B cell (primary cell): ENCODE data around the gene CACNB2. TPM values are rescaled to one million over a fixed set of nuclear protein-coding genes. Genes with fewer than 3 reads are reported as not detected.

Experiments
- ATAC-seq: fragments of 200-7000 bp; cut with Tn5 transposase; one replicate; pipeline ENCODE4 v1.10.0; 2021; ENCODE audit warnings: low read depth, mild to moderate bottlenecking, moderate number of reproducible peaks, moderate library complexity
- CTCF ChIA-PET: fragments of 350-600 bp; sonication (Branson Sonifier 250); formaldehyde crosslinking; loops from one replicate; lab custom pipeline; 2021; ENCODE audit warnings: antibody characterized with exemption, inconsistent platforms; lab: Charles Lee
- POLR2A ChIA-PET: fragments of 350-600 bp; sonication (Branson Sonifier 250); formaldehyde crosslinking; loops from one replicate; lab custom pipeline; 2021; ENCODE audit warnings: antibody characterized with exemption; lab: Charles Lee
- DNase-seq: peaks from one replicate; pipeline ENCODE4 v3.0.0; 2013
- H2AFZ ChIP-seq: 2 replicates; pipeline ENCODE4 v1.6.1; 2012; ENCODE audit warnings: mild to moderate bottlenecking, low read depth, low read length; ENCODE audit not compliant: insufficient read depth, poor library complexity, severe bottlenecking
- H3K27ac ChIP-seq, 2 donors: 1 replicate in 1 of 2; 2 replicates in 1 of 2; pipeline ENCODE4 v1.5.1; 2012 to 2013; ENCODE audit warnings: low read length in 2 of 2, mild to moderate bottlenecking in 2 of 2, moderate library complexity in 1 of 2
- H3K27me3 ChIP-seq, 4 experiments: fragments of 200-600 bp in 1 of 4; sonication (generic) in 1 of 4; replicated peaks in 1 of 4; 1 replicate in 2 of 4; 2 replicates in 2 of 4; pipeline versions ENCODE4 v1.6.1 to v1.7.0; 2013 to 2016; ENCODE audit warnings: low read length in 3 of 4, mild to moderate bottlenecking in 2 of 4, mixed read lengths in 1 of 4, moderate library complexity in 1 of 4; ENCODE audit not compliant: insufficient read depth in 4 of 4, control insufficient read depth in 3 of 4; ENCODE audit errors: control extremely low read depth in 1 of 4
- H3K36me3 ChIP-seq, 2 experiments: replicated peaks in 1 of 2; 1 replicate in 1 of 2; 2 replicates in 1 of 2; pipeline versions ENCODE4 v1.6.1 to v1.7.1; 2013; ENCODE audit warnings: low read length in 1 of 2; ENCODE audit not compliant: insufficient read depth in 2 of 2, control insufficient read depth in 1 of 2; ENCODE audit errors: control extremely low read depth in 1 of 2, extremely low read depth in 1 of 2
- H3K4me1 ChIP-seq, 2 donors: fragments of 200-600 bp in 1 of 2; sonication (generic) in 1 of 2; 1 replicate in 1 of 2; 2 replicates in 1 of 2; pipeline versions ENCODE4 v1.5.1 to v1.6.1; 2013 to 2017; ENCODE audit warnings: low read length in 2 of 2; ENCODE audit not compliant: control insufficient read depth in 2 of 2, insufficient read depth in 2 of 2
- H3K4me2 ChIP-seq: replicated peaks from 2 replicates; pipeline ENCODE3; 2012; ENCODE audit warnings: mild to moderate bottlenecking, low read depth, low read length; ENCODE audit not compliant: poor library complexity, severe bottlenecking
- H3K4me3 ChIP-seq, 5 experiments: fragments of 200-600 bp in 1 of 5; sonication (generic) in 1 of 5; 1 replicate in 3 of 5; 2 replicates in 2 of 5; pipeline versions ENCODE4 v1.5.1 to v1.7.0; 2011 to 2016; ENCODE audit warnings: low read length in 4 of 5, mild to moderate bottlenecking in 4 of 5, low read depth in 2 of 5, control low read depth in 1 of 5, moderate library complexity in 1 of 5; ENCODE audit not compliant: insufficient read depth in 1 of 5; ENCODE audit errors: control extremely low read depth in 1 of 5, extremely low read depth in 1 of 5
- H3K79me2 ChIP-seq: fragments of 200-600 bp; sonication (generic); one replicate; pipeline ENCODE4 v1.6.0; 2016; ENCODE audit warnings: low read length; ENCODE audit not compliant: control insufficient read depth, insufficient read depth
- H3K9ac ChIP-seq: fragments of 200-600 bp; sonication (generic); 2 replicates; pipeline ENCODE4 v1.6.1; 2017; ENCODE audit warnings: mild to moderate bottlenecking, low read length, moderate library complexity
- H3K9me3 ChIP-seq, 3 donors: one replicate each; pipeline versions ENCODE4 v1.6.1 to v1.7.1; 2013; ENCODE audit warnings: low read length in 2 of 3; ENCODE audit not compliant: control insufficient read depth in 2 of 3, insufficient read depth in 1 of 3; ENCODE audit errors: control extremely low read depth in 1 of 3
- H4K20me1 ChIP-seq: 2 replicates; pipeline ENCODE4 v1.6.0; 2012; ENCODE audit warnings: mild to moderate bottlenecking, low read length; ENCODE audit not compliant: insufficient read depth, control insufficient read depth, poor library complexity, severe bottlenecking
- H3K27ac Mint-ChIP-seq: one replicate; pipeline ENCODE4 v1.8.0; 2021; ENCODE audit warnings: mixed read lengths
- H3K27me3 Mint-ChIP-seq: one replicate; pipeline ENCODE4 v1.8.0; 2021; ENCODE audit warnings: mixed read lengths
- H3K4me1 Mint-ChIP-seq: one replicate; pipeline ENCODE4 v1.8.0; 2021; ENCODE audit warnings: mixed read lengths
- H3K4me3 Mint-ChIP-seq: one replicate; pipeline ENCODE4 v1.8.0; 2021; ENCODE audit warnings: mixed read lengths
- H3K9me3 Mint-ChIP-seq: one replicate; pipeline ENCODE4 v1.8.0; 2022; ENCODE audit warnings: mixed read lengths; ENCODE audit not compliant: insufficient read depth
- EZH2 ChIP-seq: IDR thresholded peaks from 2 replicates; pipeline ENCODE4 v1.6.1; 2012; ENCODE audit warnings: borderline replicate concordance, low read depth, mild to moderate bottlenecking, moderate library complexity, low read length; ENCODE audit not compliant: insufficient read depth, poor library complexity, severe bottlenecking
- WGBS: methylation state at CpG from one replicate; pipeline ENCODE4 v1.1.5; 2013; ENCODE audit warnings: missing lambda C conversion rate; ENCODE audit not compliant: insufficient coverage; 5-methylcytosine and 5-hydroxymethylcytosine counted together
- intact Hi-C: fragments of 100-400 bp; cut with micrococcal nuclease; formaldehyde crosslinking; loops from one replicate; pipeline ENCODE4 v1.10.0; 2022
- polyA plus RNA-seq: library from polyadenylated mRNA; depleted of rRNA; stranded (reverse); fragments of >200 nt; gene quantifications from 2 replicates; pipeline ENCODE4 v1.2.3, GENCODE V29; 2012
- total RNA-seq, 2 donors: library from RNA; stranded (reverse); fragments of 120-200 nt in 1 of 2; gene quantifications; 1 replicate in 1 of 2; 2 replicates in 1 of 2; pipeline versions ENCODE4 v1.2.3 to v1.2.4, GENCODE V29; 2013 to 2022
- TF ChIP-seq, protein P1 (sequence below): fragments of 200-600 bp; IDR thresholded peaks from one replicate; pipeline ENCODE4 v1.8.0; 2022; ENCODE audit warnings: antibody characterized with exemption, mild to moderate bottlenecking

Gene CACNB2
- total and polyA plus RNA-seq, 2 donors (not counting 1 experiment from before 2014, with no cell fraction given) = not detected

DNA sequence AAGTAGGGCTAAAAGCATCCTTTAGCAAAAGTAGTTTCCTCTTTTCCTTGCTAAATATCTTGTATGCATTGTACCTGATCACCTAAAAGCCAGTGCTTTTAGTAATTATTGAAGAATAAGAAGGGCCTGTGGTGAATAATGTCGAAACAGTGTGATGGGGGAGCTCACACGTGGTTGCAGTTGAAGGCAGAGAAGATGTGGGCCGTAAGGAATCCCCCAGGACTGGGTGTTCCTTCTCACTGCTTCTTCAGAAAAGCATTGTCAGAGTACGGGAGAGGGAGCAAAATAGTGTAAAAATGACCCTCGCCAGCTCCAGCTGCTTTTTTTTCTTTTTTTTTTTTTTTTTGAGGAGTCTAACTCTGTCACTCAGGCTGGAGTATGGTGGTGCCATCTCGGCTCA lies 310.1 kb downstream of the CACNB2 start:
- no peaks in the 10 kb centered on the region for H4K20me1 ChIP-seq
- ATAC-seq = no peak
- TF ChIP-seq EZH2 = no peak
- TF ChIP-seq, protein P1, sequence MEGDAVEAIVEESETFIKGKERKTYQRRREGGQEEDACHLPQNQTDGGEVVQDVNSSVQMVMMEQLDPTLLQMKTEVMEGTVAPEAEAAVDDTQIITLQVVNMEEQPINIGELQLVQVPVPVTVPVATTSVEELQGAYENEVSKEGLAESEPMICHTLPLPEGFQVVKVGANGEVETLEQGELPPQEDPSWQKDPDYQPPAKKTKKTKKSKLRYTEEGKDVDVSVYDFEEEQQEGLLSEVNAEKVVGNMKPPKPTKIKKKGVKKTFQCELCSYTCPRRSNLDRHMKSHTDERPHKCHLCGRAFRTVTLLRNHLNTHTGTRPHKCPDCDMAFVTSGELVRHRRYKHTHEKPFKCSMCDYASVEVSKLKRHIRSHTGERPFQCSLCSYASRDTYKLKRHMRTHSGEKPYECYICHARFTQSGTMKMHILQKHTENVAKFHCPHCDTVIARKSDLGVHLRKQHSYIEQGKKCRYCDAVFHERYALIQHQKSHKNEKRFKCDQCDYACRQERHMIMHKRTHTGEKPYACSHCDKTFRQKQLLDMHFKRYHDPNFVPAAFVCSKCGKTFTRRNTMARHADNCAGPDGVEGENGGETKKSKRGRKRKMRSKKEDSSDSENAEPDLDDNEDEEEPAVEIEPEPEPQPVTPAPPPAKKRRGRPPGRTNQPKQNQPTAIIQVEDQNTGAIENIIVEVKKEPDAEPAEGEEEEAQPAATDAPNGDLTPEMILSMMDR = no peak
- CTCF ChIA-PET = no interaction called here
- H3K36me3 ChIP-seq = no peaks in the 10 kb centered on the region
- peaks cover 5% of the 10 kb centered on the region for H3K4me1 Mint-ChIP-seq
- no peak overlapping the region for H3K27ac Mint-ChIP-seq
- no peak for DNase-seq
- no peak overlapping the region for H3K27ac ChIP-seq
- H3K79me2 ChIP-seq = no peaks in the 10 kb centered on the region
- no peaks in the 10 kb centered on the region for H3K9me3 Mint-ChIP-seq
- no peak overlapping the region for H3K9ac ChIP-seq
- H2AFZ ChIP-seq = peak overlapping the region; percentile 5
- peaks cover 0 to 3% (median 0%) of the 10 kb centered on the region in 3 donors for H3K9me3 ChIP-seq
- no peaks in the 10 kb centered on the region for H3K4me1 ChIP-seq
- no peaks in the 10 kb centered on the region for H3K27me3 Mint-ChIP-seq
- POLR2A ChIA-PET = no interaction called here
- 44% methylated on average over 2 of the region's 6 CpGs for WGBS
- no peak overlapping the region for H3K4me2 ChIP-seq
- intact Hi-C loops = no loop called here
- no peak overlapping the region for H3K4me3 ChIP-seq
- H3K27me3 ChIP-seq = no peaks in the 10 kb centered on the region
- H3K4me3 Mint-ChIP-seq = no peak overlapping the region

DNA sequence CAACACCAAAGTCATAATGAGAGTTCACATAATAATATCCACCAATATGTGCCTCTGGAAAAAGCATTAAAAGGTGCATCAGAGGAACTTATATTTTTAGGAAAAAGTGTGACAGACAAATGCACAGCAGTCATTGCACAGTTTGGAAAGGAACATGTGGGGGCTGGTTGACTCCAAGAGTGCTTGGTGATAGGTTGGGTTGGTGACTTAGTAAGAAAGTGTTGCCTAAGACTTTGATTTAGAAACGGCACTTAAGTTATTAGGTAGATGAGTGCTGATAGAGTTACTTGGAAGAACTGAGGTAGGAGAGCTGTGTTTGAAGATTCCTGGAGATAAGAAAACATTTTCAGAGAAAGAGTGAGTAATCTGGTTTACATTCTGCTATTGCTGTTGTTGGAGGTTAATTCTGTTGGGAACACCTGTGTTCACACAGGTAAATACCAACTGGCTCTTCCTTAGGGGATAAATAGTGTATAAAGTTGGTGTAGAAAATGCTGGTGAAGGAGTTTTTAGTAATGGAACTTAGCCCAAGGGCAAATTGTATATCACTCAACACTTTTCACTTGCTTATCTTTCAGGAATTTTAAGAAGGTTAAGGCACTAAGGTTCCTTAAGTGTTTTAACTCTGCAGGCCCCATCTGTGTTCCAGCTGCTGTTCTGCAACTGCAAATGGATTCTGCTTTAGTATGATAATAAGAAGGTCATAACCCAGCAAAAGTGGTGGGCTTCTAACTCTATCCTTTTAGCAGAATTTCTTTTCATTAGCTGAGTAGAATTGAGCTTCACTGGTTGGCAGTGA lies 315.1 kb downstream of the CACNB2 start:
- ChIA-PET POLR2A (no interaction called here), CTCF (interaction anchor here (1.2 kb wide), 1 partner anchor 9 kb away, joined by 3 read pairs; no protein-coding TSS in a partner anchor)
- Mint-ChIP-seq H3K4me3 (no peak overlapping the region), H3K4me1 (peaks cover 22% of the 10 kb centered on the region), H3K9me3 (no peaks in the 10 kb centered on the region), H3K27me3 (no peaks in the 10 kb centered on the region), H3K27ac (no peak overlapping the region)
- Histone ChIP-seq H3K9ac (no peak overlapping the region), H2AFZ (peak overlapping the region; percentile 31), H3K27ac (no peak overlapping the region), H3K36me3 (no peaks in the 10 kb centered on the region), H3K4me2 (no peak overlapping the region), H3K27me3 (no peaks in the 10 kb centered on the region), H3K4me3 (no peak overlapping the region), H3K4me1 (peaks cover 6 to 9% of the 10 kb centered on the region in 2 donors), H4K20me1 (no peaks in the 10 kb centered on the region), H3K9me3 (peaks cover 0 to 3% (median 0%) of the 10 kb centered on the region in 3 donors), H3K79me2 (no peaks in the 10 kb centered on the region)
- ATAC-seq = no peak
- intact Hi-C loops = no loop called here
- 90% methylated on average over 1 of the region's 1 CpG for WGBS
- no peak for TF ChIP-seq EZH2
- TF ChIP-seq, protein P1 = no peak
- no peak for DNase-seq
